Tibial artery (tissue), 4 donors: Measurements from ENCODE around the gene EOLA1.
"Not testable (repeated sequence)": the region's sequence is repeated elsewhere in the genome, so short reads cannot be mapped to it uniquely, and the experiment has no call there.

Experiments
- DNase-seq, 2 donors: peaks; one replicate each; pipeline ENCODE4 v3.0.0-alpha.2; 2019
- H3K27ac ChIP-seq, 2 donors: fragments of 200-600 bp; sonication (generic) in 1 of 2; 1 replicate in 1 of 2; 2 replicates in 1 of 2; pipeline ENCODE4 v1.5.1; 2018 to 2019; ENCODE audit warnings: mild to moderate bottlenecking in 1 of 2
- H3K27me3 ChIP-seq, 2 donors: fragments of 200-600 bp; sonication (generic) in 1 of 2; one replicate each; pipeline versions ENCODE4 v1.5.1 to v1.6.0; 2016 to 2019
- H3K36me3 ChIP-seq, 3 donors: fragments of 200-600 bp; sonication (generic) in 2 of 3; one replicate each; pipeline ENCODE4 v1.5.1; 2016 to 2019; ENCODE audit warnings: mild to moderate bottlenecking in 2 of 3
- H3K4me1 ChIP-seq, 4 donors: fragments of 200-600 bp; sonication (generic) in 2 of 4; 1 replicate in 3 of 4; 2 replicates in 1 of 4; pipeline ENCODE4 v1.5.1; 2016 to 2019
- H3K4me3 ChIP-seq, 2 donors: fragments of 200-600 bp; sonication (generic) in 1 of 2; 1 replicate in 1 of 2; 2 replicates in 1 of 2; pipeline ENCODE4 v1.5.1; 2018 to 2019; ENCODE audit warnings: mild to moderate bottlenecking in 2 of 2
- H3K9me3 ChIP-seq, 3 donors: fragments of 200-600 bp; sonication (generic) in 1 of 3; one replicate each; pipeline ENCODE4 v1.5.1; 2016 to 2019
- CTCF ChIP-seq, 2 experiments: fragments of 200-600 bp in 1 of 2; fragments of 450-650 bp in 1 of 2; IDR thresholded peaks; one replicate each; pipeline ENCODE4 v1.5.1; 2017 to 2019; ENCODE audit warnings: antibody characterized with exemption in 2 of 2, mild to moderate bottlenecking in 1 of 2, moderate library complexity in 1 of 2
- intact Hi-C: fragments of 100-400 bp; cut with DNase I; formaldehyde crosslinking; loops from one replicate; pipeline ENCODE4 v1.15.0; 2023; ENCODE audit warnings: low total_unique reads

Gene EOLA1

GRCh38 chrX:149555251-149555650 is 14.4 kb downstream of the EOLA1 start:
- intact Hi-C loops = not testable (repeated sequence)

DNA sequence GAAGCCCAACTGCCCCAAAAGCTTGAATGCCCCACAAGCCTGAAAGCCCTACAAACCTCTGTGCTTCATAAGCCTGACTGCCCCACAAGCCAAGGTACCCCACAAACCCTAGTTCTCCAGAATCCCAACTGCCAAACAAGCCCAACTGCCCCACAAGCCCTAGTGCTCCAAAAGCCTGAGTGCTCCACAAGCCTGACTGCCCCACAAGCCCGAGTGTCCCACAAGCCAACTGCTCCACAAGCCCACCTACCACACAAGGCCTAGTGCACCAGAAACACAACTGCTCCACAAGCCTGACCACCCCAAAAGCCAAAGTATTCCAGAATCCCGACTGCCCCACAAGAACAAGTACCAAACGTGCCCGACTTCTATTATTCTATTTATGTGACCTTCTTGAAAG is 22.5 kb downstream of the EOLA1 start:
- no peak overlapping the region for H3K4me3 ChIP-seq
- TF ChIP-seq CTCF (IDR thresholded peaks at IDR 0.05) = no peak
- DNase-seq = no peak
- no peaks in the 10 kb centered on the region for H3K36me3 ChIP-seq
- intact Hi-C loops = loop anchor here (10.0 kb wide), 1 partner anchor 71 kb away; the partner anchor contains the start of gene TMEM185A
- H3K27ac ChIP-seq = no peak overlapping the region
- no peaks in the 10 kb centered on the region for H3K9me3 ChIP-seq
- no peaks in the 10 kb centered on the region for H3K27me3 ChIP-seq
- peaks cover 0 to 8% (median 2%) of the 10 kb centered on the region in 4 donors for H3K4me1 ChIP-seq

More at GRCh38 chrX:149555251-149555650, 14.4 kb downstream of the EOLA1 start:
- not testable (repeated sequence) for DNase-seq, H3K4me3 ChIP-seq, H3K4me1 ChIP-seq, H3K27me3 ChIP-seq, H3K36me3 ChIP-seq, H3K27ac ChIP-seq, H3K9me3 ChIP-seq

DNA sequence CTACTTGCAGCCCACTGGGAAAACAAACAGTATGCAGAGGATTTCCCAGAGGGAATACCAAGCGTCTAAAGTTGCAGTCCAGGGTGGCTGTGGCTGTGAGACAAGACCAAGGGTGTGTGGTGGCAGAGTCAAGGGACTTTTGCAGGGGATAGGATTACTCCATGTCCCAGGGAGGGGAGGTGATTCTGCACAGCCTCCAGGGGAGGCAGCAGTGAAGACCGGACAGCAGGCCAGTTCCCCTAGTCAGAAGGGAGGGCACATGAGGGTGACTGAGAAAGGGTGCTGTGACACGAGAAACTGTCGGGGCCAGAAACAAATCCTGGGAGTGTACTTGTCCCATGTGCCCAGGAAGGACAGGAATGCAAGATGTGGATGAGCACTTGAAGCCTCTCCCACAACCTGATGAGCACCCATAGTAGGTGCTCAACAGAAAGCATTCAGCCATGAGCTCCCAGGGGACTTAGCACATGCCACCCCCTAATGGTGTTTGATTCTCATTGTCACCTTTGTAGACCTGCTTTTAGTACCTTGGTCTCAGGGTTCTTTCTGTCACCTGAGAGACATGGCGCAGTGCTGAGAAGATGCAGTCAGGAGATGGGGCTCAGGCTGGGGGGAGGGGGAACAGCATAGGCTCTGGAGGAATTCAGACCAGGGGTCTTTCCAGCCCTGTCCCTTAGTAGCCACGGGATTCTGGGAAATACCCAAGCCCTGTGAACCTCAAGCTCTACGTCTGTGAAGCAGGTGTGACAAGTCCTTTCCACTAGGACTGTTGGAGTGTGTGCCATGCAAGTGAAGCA is 27.0 kb downstream of the EOLA1 start:
- no peaks in the 10 kb centered on the region for H3K9me3 ChIP-seq
- intact Hi-C loops = loop anchor here (10.0 kb wide), 1 partner anchor 67 kb away; the partner anchor contains the start of gene TMEM185A
- no peaks in the 10 kb centered on the region for H3K36me3 ChIP-seq
- peaks cover 0 to 15% (median 6%) of the 10 kb centered on the region in 4 donors for H3K4me1 ChIP-seq
- H3K27ac ChIP-seq = no peak overlapping the region
- no peak overlapping the region for H3K4me3 ChIP-seq
- TF ChIP-seq CTCF (IDR thresholded peaks at IDR 0.05) = no peak
- H3K27me3 ChIP-seq = no peaks in the 10 kb centered on the region
- no peak for DNase-seq

DNA sequence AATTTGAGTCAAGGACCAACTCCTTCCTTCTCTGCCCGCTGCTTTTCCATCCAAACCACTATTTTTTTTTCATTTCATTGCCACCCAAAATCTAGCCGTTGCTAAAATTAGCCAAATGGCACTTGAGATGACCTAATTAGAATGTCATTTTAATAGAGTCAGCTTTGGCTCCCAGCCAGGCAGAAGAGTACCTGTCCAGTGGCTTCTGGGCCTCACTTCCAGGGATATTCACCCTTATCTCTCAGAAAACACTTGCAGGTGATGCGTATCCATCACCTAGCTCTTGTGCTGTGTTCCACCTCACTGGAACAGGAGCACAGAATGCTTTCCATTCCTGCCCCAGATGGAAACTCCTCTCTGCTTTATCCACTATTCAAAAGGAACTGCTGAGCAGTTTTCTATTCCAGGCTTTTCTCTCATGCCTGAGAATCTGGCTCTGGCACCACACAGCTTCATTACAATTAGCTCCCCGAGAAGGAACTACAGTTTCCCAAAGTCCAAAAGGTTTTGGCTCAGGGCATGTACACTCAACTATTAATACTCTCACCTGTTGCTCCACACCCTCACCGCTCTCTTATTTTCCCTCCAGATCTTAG is 28.0 kb downstream of the EOLA1 start:
- H3K27ac ChIP-seq = no peak overlapping the region
- H3K9me3 ChIP-seq = no peaks in the 10 kb centered on the region
- H3K4me1 ChIP-seq = peaks cover 0 to 15% (median 6%) of the 10 kb centered on the region in 4 donors
- no peak for TF ChIP-seq CTCF (IDR thresholded peaks at IDR 0.05)
- no peak overlapping the region for H3K4me3 ChIP-seq
- H3K36me3 ChIP-seq = no peaks in the 10 kb centered on the region
- DNase-seq = no peak
- intact Hi-C loops = loop anchor here (10.0 kb wide), 1 partner anchor 66 kb away; the partner anchor contains the start of gene TMEM185A
- no peaks in the 10 kb centered on the region for H3K27me3 ChIP-seq

DNA sequence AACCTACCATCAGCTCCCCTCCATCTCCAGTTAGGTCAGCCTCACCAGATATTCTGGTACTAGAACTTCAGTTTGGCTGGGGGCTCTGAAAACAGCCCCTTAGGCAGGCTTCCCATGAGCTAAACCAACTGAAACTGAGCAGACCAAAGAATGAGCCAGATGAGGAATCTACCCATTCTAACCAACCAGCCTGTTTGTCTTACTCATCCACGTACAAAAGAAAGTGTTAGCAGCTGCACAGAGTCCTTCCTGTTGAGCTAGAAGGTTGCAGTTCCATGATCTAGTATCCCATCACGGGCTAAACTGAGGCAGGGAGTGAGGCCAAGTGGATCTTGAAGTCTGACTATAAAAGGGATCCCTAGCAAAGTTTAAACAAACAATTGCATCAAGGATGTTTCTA is 29.0 kb downstream of the EOLA1 start:
- no peaks in the 10 kb centered on the region for H3K27me3 ChIP-seq
- no peak overlapping the region for H3K4me3 ChIP-seq
- TF ChIP-seq CTCF (IDR thresholded peaks at IDR 0.05) = no peak
- peaks cover 0 to 15% (median 6%) of the 10 kb centered on the region in 4 donors for H3K4me1 ChIP-seq
- no peaks in the 10 kb centered on the region for H3K36me3 ChIP-seq
- H3K27ac ChIP-seq = no peak overlapping the region
- no peaks in the 10 kb centered on the region for H3K9me3 ChIP-seq
- intact Hi-C loops = loop anchor here (10.0 kb wide), 1 partner anchor 65 kb away; the partner anchor contains the start of gene TMEM185A
- DNase-seq = no peak

GRCh38 chrX:149570668-149571067 is 29.9 kb downstream of the EOLA1 start:
- TF ChIP-seq CTCF (IDR thresholded peaks at IDR 0.05) = no peak
- intact Hi-C loops = no loop called here

More at GRCh38 chrX:149570668-149571067, 29.9 kb downstream of the EOLA1 start:
- Histone ChIP-seq H3K27me3 (no peaks in the 10 kb centered on the region), H3K4me3 (no peak overlapping the region), H3K9me3 (no peaks in the 10 kb centered on the region), H3K4me1 (peaks cover 0 to 15% (median 6%) of the 10 kb centered on the region in 4 donors), H3K36me3 (no peaks in the 10 kb centered on the region), H3K27ac (no peak overlapping the region)
- DNase-seq = no peak
